Raji (cell line): ENCODE results near the gene CMKLR1.

Source experiments
- POLR2A ChIP-seq: IDR thresholded peaks from 2 replicates; pipeline ENCODE4 v1.6.1; 2011; ENCODE audit warnings: low read depth, low read length, control low read depth; ENCODE audit not compliant: insufficient read depth

The CMKLR1 gene

DNA sequence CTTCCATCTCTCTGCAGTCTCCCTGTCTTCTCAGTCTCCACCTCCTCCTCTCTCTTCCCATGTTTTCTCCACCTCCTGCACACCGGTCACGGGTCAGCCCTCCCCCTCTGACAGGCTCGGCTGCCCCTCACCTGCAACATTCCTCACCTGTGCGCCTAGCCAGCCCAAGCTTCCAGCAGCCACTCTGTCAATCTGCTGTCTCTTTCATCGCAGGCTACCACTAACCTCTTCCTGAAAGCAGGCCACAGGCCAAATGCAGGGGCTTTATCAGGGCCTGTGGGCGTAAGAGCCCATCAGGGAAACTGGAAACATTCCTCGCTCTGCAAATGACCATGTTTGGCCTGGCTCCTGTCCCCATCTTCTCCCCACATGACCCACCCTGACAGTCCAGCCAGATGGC lies 34.5 kb downstream of the CMKLR1 start:
- no peak for TF ChIP-seq POLR2A

DNA sequence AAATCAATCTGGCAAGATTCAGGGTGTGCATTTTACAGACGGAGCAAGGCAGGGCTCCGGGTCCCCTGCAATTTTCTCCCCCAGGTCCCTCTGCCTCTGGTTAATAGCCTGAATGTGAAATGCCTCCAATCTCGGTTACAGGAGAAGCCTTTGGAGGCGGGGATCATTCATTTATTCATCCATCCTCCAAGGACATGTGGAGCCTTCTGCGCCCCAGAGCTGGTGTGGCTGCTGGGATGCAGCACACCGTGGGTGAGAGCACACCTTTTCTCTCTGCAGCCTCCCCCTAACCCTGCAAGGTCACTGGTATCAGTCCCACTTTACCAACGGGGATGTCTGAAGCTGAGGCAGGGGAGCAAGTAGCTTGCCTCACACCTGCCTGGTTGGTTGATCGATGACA lies 35.4 kb downstream of the CMKLR1 start:
- no peak for TF ChIP-seq POLR2A

DNA sequence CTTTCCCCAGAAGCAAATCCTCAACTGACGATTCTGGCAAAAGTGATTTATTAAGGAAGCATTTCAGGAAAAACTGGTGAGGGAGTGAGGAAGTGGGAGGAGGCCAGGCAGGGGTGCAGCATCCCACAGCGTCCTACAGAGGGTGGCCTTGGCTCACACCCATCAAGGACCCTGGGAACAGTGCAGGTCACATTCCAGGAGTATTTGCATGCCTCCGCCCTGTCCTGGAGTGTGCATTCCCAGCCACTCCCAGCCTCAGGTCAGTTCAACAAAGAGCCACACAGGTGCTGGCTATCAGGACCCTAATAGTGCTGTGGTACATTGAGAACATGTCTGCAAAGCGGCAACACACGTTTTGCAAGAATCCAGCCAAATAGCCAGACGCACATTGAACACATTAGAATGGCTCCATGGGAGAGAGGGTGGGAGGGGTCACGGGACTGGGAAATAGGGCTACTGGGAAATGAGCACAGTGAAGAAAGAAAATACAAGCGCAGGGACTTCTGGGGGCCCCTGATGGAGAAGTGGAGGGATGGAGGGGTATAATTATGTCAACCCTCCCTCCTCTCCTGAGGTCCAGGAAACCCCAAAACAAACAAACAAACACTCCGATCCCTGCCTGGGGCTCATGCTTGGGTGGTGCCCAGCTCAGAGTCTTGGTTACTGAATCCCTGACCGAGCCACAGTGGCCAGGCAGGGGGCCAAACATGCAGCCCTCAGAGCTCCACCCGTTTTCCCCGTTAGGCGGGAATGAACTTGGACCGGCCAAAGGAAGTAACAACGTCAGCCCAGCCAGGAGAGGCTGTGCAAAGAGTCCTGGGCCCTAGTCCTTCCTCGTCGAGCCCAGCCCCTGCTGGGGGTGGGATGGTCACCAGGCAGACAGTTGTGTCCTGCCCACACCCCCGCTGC lies 36.5 kb downstream of the CMKLR1 start:
- no peak for TF ChIP-seq POLR2A

DNA sequence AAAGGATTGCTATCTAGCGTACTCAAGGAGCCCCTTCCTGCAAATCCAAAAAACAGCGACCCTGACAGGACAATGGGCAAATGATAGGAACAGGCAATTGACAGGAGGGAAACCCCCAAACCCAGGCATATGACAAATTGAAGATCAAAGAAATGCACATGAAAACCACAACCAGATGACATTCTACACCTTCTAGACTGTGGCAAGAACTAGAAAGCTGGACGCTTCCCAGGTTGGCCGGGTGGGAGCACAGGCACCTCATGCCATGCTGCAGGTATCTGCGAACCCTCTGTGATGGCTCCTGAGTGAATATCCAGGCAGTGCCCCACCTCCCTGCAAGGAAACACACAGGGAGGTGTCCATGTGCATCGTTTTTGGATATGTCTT lies 37.1 kb downstream of the CMKLR1 start:
- no peak for TF ChIP-seq POLR2A

DNA sequence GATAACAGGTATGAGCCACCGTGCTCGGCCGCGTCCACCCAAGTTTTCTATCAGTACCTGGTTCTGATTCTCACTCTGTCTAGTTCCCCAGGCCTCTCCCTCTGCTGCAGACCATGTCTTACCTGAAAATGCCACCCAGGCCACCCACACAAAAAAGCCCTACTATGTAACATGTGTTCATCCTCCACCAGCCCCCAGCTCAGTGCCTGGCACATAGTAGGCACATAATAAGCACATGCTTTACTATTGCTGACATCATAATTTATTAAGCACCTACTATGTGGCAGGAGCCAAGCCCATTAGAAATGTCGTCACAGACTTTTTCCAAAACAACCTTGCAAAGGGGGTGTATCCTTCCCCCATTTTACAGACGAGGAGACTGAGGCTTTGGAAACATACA lies 37.8 kb downstream of the CMKLR1 start:
- no peak for TF ChIP-seq POLR2A

DNA sequence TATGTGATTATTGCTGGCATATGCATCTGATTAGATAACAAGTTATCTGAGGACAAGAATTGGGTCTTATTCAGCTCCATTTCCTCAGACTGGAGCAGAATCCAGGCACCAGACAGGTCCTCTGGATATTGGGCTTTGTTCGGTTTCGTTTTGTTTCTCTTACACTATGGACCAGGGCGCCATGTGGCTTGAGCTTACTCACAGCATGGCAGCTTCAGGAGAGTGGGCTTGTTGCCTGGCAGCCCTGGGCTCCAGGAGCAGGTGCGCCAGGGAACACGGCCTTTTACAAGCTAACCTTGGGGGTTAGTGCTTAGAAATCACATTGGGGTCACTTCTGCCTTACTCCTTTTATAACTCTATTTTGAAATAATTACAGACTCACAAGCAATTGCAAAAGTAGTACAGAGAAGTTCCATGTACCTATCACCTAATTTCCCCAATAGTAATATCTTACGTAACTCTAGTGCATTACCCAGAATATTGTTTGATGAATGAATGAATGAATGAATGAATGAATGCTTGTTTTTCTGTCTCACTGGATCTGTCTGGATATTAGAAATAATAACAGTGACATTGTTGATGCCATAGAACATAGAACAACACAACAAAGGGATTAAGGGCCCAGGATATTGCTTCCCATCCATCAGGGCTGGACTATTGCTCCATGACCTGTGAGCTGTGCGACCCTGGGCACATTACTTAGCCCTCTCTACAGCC lies 39.0 kb downstream of the CMKLR1 start:
- no peak for TF ChIP-seq POLR2A

DNA sequence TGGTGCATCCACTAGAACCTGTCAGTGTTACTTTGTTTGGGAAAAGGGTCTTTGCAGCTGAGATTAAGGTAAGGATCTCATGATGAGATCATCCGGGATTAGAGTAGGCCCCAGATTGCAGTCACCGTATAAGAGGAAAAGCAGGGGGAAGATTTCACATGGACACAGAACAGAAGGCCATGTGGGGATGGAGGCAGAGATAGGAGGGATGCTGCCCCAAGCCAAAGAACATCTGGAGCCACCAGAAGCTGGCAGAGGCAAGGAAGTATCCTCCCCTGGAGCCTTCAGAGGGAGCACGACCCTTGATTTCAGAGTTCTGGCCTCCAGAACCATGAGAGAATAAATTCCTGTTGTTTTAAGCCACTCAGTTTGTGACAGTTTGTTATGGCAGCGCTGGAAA lies 39.6 kb downstream of the CMKLR1 start:
- no peak for TF ChIP-seq POLR2A

DNA sequence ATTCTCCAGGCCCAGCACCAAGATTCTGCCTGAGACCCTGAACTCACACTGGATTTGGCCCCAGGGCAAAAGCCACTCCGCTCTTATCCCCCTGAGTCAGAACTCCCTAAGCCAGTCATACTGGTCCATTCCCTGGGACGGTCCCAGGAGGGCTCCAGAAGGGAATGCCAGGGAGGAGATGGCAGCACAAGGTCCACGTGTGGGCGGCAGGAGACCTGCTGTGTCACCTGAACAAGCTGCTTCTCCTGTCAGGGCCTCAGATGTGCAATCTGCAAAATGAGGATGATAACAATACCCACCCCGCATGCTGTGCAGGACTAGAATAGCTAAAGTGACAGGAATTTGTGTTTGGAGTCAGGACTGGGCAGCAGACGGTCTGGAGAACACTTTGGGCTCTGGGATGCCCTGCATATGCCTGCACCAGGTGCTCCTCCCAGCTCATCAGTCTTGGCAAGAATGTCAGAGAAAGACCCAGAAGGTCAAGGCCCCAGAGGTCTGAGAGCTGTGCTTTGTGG lies 40.3 kb downstream of the CMKLR1 start:
- no peak for TF ChIP-seq POLR2A

DNA sequence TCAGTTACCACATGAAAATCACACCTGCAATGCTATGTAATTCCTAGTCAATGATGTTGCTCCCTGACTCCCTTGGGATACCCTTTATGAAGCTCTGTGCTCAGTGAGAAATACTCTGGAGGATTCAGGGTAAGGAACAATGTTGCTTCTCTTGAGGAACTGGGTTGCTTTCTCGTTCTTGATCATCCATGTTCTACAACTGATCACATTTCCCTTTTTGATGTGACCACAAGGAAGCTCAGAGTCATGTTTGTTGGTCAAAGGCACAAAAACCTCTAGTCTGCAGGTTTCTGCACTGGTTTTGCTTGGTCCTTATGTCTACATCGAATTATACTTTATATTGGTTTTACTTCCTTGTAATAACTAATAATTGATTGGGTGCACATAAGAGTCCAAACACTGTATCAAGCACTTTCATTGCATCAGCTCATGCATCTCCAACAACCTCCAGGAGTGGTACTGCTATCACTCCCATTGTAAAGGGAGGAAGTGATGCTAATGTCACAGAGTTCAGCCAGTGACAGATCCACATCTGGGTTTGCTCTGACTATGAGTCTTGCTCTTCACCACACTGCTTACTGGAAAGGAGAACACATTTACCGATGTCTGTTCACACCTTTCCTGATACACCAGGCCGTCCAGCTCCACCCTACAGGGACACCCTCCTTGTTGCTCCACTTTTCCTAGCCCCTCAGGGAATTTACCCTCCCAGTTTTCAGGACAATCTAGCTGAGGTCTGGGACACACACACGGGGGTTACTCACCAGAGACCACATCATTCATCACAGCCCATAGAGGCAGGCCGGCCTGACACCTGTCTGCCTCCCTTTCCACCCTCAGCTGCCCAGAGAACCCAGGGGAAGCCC lies 41.0 kb downstream of the CMKLR1 start:
- no peak for TF ChIP-seq POLR2A

DNA sequence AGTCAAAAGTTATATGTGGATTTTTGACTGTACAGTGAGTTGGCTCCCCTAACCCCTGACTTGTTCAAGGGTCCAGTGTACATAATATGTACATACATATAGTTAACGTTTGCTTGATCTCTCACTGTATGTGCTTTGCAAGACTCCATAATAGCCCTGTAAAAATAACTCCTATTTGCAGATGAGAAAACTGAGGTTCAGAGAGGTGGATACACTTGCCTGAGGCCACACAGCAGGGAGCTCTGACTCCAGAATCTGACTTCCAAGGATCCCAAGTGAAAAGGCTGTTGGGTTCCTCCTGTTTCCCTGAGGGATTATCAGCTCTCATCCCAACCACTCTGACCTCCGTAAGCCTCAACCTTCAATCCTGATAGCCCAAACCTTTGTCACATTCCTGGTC lies 41.7 kb downstream of the CMKLR1 start:
- no peak for TF ChIP-seq POLR2A

DNA sequence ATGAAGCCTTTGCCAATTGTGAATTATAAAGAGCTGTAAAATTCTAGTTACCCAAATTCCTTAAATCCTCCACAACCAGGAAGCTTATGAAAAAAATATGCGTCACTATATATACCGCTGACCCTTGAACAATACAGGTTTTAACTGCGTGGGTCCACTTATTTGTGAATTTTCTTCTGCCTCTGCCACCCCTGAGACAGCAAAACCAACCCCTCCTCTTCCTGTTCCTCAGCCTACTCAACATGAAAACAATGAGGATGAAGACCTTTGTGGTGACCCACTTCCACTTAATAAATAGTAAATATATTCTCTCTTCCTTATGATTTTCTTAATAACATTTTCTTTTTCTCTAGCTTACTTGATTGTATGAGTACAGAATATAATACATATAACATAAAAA lies 42.2 kb downstream of the CMKLR1 start:
- no peak for TF ChIP-seq POLR2A

DNA sequence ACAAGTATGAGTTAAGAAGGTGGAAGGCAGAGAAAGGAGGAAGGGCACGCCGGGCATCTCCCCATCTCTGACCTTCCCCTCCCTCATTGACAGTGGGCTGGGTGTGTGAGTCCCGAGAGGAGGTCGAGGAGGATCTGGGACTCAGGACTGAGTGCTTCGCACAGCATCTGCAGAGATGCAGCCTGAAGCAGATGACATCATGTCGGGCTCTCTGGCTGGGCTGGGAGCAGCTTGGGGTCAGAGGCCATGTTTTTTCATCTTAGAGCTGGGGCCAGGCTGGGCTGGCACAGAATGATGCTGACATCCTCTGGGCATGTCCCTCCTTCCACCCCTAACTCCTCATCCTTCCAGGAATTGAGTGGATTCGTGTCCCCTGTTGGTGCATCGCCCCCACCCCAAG lies 43.5 kb downstream of the CMKLR1 start:
- TF ChIP-seq POLR2A: no peak

DNA sequence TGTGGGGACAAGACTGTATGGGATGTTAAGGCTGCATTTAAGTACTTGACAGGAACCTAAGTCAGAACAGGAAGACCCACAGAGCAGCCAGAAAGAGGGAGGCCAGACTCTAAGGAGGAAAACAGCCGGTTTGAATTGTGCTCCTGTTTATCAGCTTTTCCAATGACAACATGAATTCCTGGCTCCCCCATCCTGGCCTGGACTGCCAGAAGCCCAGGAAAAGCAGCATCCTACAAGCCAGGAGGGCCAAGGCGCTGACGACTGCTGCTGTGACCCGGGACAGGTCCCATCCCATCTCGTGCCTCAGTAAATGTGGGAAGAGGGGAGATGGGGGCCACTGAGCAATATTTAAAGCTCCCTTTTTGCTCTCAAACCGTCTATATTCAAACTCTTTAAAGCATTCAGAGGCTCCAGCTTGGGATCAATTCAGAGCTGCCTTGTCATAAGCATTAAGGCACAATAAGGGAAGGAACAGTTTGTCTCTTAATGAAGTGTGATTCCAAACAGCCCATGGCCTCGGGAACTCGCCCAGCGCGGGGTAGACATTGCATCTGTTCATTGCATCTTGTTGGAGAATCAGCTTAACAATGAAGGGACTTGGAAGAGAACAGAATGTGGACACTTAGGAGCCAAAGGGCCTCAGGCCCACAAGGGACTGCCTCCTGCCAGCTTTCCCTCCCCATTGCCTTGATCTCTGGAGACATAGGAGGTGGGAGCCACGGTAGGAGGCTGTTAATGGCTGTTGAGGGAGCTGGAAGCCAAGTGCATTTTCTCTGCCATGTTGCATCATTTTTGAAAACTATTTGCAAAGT lies 49.6 kb downstream of the CMKLR1 start:
- no peak for TF ChIP-seq POLR2A

DNA sequence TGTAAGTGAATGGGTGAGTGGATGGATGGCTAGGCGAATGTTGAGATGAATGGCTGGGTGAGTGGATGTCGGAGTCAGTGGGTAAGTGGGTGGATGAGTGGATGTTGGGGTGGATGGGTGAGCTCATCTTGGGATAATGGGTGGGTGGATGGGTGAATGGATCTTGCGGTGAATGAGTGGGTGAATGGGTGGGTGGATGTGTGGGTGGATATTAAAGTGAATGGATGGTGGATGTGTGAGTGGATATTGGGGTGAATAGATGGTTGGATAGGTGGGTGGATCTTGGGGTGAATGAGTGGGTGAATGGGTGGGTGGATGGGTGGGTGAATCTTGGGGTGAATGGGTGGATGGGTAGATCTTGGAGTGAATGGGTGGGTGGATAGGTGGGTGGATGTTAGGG lies 51.9 kb downstream of the CMKLR1 start:
- no peak for TF ChIP-seq POLR2A

DNA sequence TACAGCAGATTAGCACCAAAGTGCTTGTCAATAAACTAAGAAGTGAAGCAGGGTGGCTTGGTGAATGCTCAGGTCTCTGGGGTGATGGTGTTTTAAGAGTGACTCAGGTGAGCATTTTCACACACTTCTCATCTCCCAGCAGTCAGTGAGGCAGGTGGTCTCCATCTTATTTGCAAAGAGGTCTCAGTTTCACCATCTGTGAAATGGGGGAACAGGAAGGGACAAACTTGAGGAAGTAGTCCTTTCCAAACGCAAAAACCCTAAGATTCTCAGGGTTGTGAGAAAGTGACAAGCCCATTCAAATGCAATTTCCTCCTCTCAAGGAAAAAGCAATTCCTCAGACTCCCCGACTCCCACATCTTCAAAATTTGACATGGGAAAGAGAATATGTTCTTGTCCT lies 54.1 kb downstream of the CMKLR1 start:
- no peak for TF ChIP-seq POLR2A

DNA sequence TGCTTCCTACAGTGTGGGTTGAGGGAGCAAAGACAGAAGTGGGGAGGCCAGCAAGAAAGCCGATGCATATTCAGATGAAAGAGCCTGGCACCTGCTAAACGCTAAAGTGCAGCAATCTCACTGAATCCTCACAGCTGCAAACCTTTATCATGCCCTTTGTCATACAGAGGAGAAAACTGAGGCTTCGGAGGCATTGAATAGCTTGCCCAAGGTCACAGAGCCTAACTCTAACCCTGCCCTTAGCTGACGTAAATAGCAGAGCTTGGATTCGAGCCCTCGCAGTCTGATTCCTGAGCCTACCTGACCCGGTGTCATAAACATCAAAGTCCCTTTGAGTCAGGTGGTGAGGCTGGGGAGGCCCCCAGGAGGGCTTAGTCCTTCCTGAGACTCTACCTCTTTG lies 54.9 kb downstream of the CMKLR1 start:
- TF ChIP-seq POLR2A: no peak
